ENCODE measurements around the gene EXO5.
"Not testable (repeated sequence)": the region's sequence is repeated elsewhere in the genome, so short reads cannot be mapped to it uniquely, and the experiment has no call there.

EXO5 gene

DNA sequence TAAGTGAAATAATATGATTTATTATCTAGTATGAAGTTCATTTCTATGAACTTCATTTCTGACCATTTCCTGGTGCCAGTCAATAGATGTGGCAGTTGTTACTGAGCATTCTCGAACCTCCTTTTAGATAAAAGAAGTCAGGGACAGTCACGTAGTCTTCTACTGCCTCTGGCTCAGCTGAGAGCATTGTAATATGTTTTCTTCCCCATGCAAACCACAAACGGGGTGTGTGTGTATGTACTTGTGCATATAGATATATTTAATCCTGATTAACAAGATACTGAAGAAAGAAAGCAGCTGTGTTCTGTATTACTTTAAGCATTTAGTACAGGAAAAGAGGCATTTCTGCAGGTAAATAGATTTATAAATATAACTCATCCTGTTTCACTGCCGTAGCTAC is 44.5 kb downstream of the EXO5 start:
- H3K9ac ChIP-seq (ENCODE audit: insufficient read length, low read depth) = no peak overlapping the region
- TF ChIP-seq ZNF274 (IDR thresholded peaks at IDR 0.05; ENCODE audit: low read depth, low read length) = no peak
- TF ChIP-seq SUZ12 (IDR thresholded peaks at IDR 0.05; ENCODE audit: extremely low read depth, insufficient read depth, insufficient read length) = no peak
- TF ChIP-seq YY1 (IDR thresholded peaks at IDR 0.05; ENCODE audit: insufficient read depth, insufficient read length) = no peak
- H3K4me1 ChIP-seq (ENCODE audit: insufficient read depth, insufficient read length) = no peaks in the 10 kb centered on the region
- no peak for DNase-seq (ENCODE audit: low read depth, low spot score)
- peaks cover 4% of the 10 kb centered on the region; the same call in 1 of the 2 replicates for H3K9me3 ChIP-seq (ENCODE audit: insufficient read depth, low read length)
- no peaks in the 10 kb centered on the region for H3K27me3 ChIP-seq (ENCODE audit: insufficient read depth, insufficient read length)
- no peak overlapping the region for H3K4me3 ChIP-seq (ENCODE audit: insufficient read length, low read depth)
- no peaks in the 10 kb centered on the region for H3K36me3 ChIP-seq (ENCODE audit: insufficient read depth, insufficient read length, low read length)

- not testable (repeated sequence) for H3K27me3 ChIP-seq (ENCODE audit: insufficient read depth, insufficient read length); H3K4me1 ChIP-seq (ENCODE audit: insufficient read depth, insufficient read length); H3K36me3 ChIP-seq (ENCODE audit: insufficient read depth, insufficient read length, low read length); DNase-seq (ENCODE audit: low read depth, low spot score); H3K9ac ChIP-seq (ENCODE audit: insufficient read length, low read depth); H3K4me3 ChIP-seq (ENCODE audit: insufficient read length, low read depth)
- H3K9me3 ChIP-seq (ENCODE audit: insufficient read depth, low read length) = peaks cover 21% of the 10 kb centered on the region; the same call in 1 of the 2 replicates
Measured at GRCh38 chr1:40554807-40555206, 46.2 kb downstream of the EXO5 start.

- no peaks in the 10 kb centered on the region for H3K4me1 ChIP-seq (ENCODE audit: insufficient read depth, insufficient read length)
- no peaks in the 10 kb centered on the region for H3K36me3 ChIP-seq (ENCODE audit: insufficient read depth, insufficient read length, low read length)
- no peak overlapping the region for H3K9ac ChIP-seq (ENCODE audit: insufficient read length, low read depth)
- no peaks in the 10 kb centered on the region for H3K27me3 ChIP-seq (ENCODE audit: insufficient read depth, insufficient read length)
- DNase-seq (ENCODE audit: low read depth, low spot score) = no peak
- H3K4me3 ChIP-seq (ENCODE audit: insufficient read length, low read depth) = no peak overlapping the region
- TF ChIP-seq ZNF274 (IDR thresholded peaks at IDR 0.05; ENCODE audit: low read depth, low read length) (no peak), YY1 (IDR thresholded peaks at IDR 0.05; ENCODE audit: insufficient read depth, insufficient read length) (no peak), SUZ12 (IDR thresholded peaks at IDR 0.05; ENCODE audit: extremely low read depth, insufficient read depth, insufficient read length) (no peak)
- H3K9me3 ChIP-seq (ENCODE audit: insufficient read depth, low read length) = peaks cover 22% of the 10 kb centered on the region; the same call in 1 of the 2 replicates
Measured at GRCh38 chr1:40556121-40556520, 47.6 kb downstream of the EXO5 start.

GRCh38 chr1:40558241-40558640 is 49.7 kb downstream of the EXO5 start:
- DNase-seq (ENCODE audit: low read depth, low spot score); H3K9ac ChIP-seq (ENCODE audit: insufficient read length, low read depth): not testable (repeated sequence)

DNA sequence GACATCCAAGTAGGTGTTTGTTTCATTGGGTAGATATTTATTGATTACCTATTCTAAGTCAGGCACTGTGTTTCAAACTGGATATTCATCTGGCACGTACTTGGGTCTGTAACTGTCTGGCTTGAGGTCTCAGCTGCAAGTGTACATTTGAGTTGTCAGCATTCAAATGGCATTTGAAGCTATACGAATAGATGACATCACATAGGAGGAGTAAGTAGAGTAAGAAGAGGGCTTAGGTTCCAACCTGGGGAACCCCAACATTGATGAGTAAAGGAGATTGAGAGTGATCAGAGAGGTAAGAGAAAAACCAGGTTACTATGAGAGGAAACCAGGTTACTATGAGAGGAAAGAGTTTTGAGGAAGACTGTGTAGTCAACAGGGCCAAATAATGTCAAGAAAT is 53.6 kb downstream of the EXO5 start:
- Histone ChIP-seq H3K9ac (ENCODE audit: insufficient read length, low read depth) (no peak overlapping the region), H3K4me3 (ENCODE audit: insufficient read length, low read depth) (no peak overlapping the region), H3K4me1 (ENCODE audit: insufficient read depth, insufficient read length) (no peaks in the 10 kb centered on the region), H3K9me3 (ENCODE audit: insufficient read depth, low read length) (peaks cover 22% of the 10 kb centered on the region; the same call in 1 of the 2 replicates), H3K27me3 (ENCODE audit: insufficient read depth, insufficient read length) (no peaks in the 10 kb centered on the region), H3K36me3 (ENCODE audit: insufficient read depth, insufficient read length, low read length) (no peaks in the 10 kb centered on the region)
- no peak for DNase-seq (ENCODE audit: low read depth, low spot score)
- TF ChIP-seq SUZ12 (IDR thresholded peaks at IDR 0.05; ENCODE audit: extremely low read depth, insufficient read depth, insufficient read length) (no peak), ZNF274 (IDR thresholded peaks at IDR 0.05; ENCODE audit: low read depth, low read length) (no peak), YY1 (IDR thresholded peaks at IDR 0.05; ENCODE audit: insufficient read depth, insufficient read length) (no peak)

More at GRCh38 chr1:40558241-40558640, 49.7 kb downstream of the EXO5 start:
- not testable (repeated sequence) for H3K36me3 ChIP-seq (ENCODE audit: insufficient read depth, insufficient read length, low read length); H3K4me3 ChIP-seq (ENCODE audit: insufficient read length, low read depth); H3K4me1 ChIP-seq (ENCODE audit: insufficient read depth, insufficient read length); H3K27me3 ChIP-seq (ENCODE audit: insufficient read depth, insufficient read length)
- H3K9me3 ChIP-seq (ENCODE audit: insufficient read depth, low read length) = peaks cover 22% of the 10 kb centered on the region; the same call in 1 of the 2 replicates

- Histone ChIP-seq H3K27me3 (ENCODE audit: insufficient read depth, insufficient read length) (no peaks in the 10 kb centered on the region), H3K4me3 (ENCODE audit: insufficient read length, low read depth) (no peak overlapping the region), H3K36me3 (ENCODE audit: insufficient read depth, insufficient read length, low read length) (no peaks in the 10 kb centered on the region), H3K4me1 (ENCODE audit: insufficient read depth, insufficient read length) (no peaks in the 10 kb centered on the region), H3K9me3 (ENCODE audit: insufficient read depth, low read length) (peaks cover 16% of the 10 kb centered on the region; the same call in 1 of the 2 replicates), H3K9ac (ENCODE audit: insufficient read length, low read depth) (no peak overlapping the region)
- TF ChIP-seq YY1 (IDR thresholded peaks at IDR 0.05; ENCODE audit: insufficient read depth, insufficient read length) (no peak), ZNF274 (IDR thresholded peaks at IDR 0.05; ENCODE audit: low read depth, low read length) (no peak), SUZ12 (IDR thresholded peaks at IDR 0.05; ENCODE audit: extremely low read depth, insufficient read depth, insufficient read length) (no peak)
- no peak for DNase-seq (ENCODE audit: low read depth, low spot score)
Measured at GRCh38 chr1:40563266-40563665, 54.7 kb downstream of the EXO5 start.

DNA sequence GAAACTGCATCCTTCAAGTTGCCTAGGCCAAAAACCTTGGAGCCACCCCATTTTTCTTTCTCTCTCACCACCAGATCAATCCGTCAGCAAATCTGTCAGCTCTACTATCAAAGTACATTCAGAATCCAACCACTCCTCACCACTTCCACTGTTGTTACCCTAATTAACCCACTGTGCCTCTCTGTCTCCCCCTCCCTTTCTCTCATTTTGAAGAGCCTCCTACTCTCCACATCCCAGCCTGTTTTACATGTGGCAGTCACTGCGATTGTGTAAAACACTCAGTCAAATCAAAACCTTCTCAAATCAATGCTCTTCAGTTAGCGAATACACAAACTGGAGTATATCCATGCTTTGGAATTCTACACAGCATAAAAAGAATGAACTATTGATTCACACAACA is 55.9 kb downstream of the EXO5 start:
- Histone ChIP-seq H3K27me3 (ENCODE audit: insufficient read depth, insufficient read length) (no peaks in the 10 kb centered on the region), H3K4me1 (ENCODE audit: insufficient read depth, insufficient read length) (no peaks in the 10 kb centered on the region), H3K9me3 (ENCODE audit: insufficient read depth, low read length) (0 out of 2 replicates have a peak, but pooled peaks cover 3% of the 10 kb centered on the region), H3K36me3 (ENCODE audit: insufficient read depth, insufficient read length, low read length) (no peaks in the 10 kb centered on the region), H3K4me3 (ENCODE audit: insufficient read length, low read depth) (no peak overlapping the region), H3K9ac (ENCODE audit: insufficient read length, low read depth) (no peak overlapping the region)
- no peak for DNase-seq (ENCODE audit: low read depth, low spot score)
- no peak for TF ChIP-seq YY1 (IDR thresholded peaks at IDR 0.05; ENCODE audit: insufficient read depth, insufficient read length)

- no peaks in the 10 kb centered on the region for H3K9me3 ChIP-seq (ENCODE audit: insufficient read depth, low read length)
- no peak overlapping the region for H3K4me3 ChIP-seq (ENCODE audit: insufficient read length, low read depth)
- H3K36me3 ChIP-seq (ENCODE audit: insufficient read depth, insufficient read length, low read length) = no peaks in the 10 kb centered on the region
- no peak for TF ChIP-seq ZNF274 (IDR thresholded peaks at IDR 0.05; ENCODE audit: low read depth, low read length)
- TF ChIP-seq SUZ12 (IDR thresholded peaks at IDR 0.05; ENCODE audit: extremely low read depth, insufficient read depth, insufficient read length) = no peak
- no peak for TF ChIP-seq YY1 (IDR thresholded peaks at IDR 0.05; ENCODE audit: insufficient read depth, insufficient read length)
- H3K9ac ChIP-seq (ENCODE audit: insufficient read length, low read depth) = no peak overlapping the region
- no peak for DNase-seq (ENCODE audit: low read depth, low spot score)
- no peaks in the 10 kb centered on the region for H3K4me1 ChIP-seq (ENCODE audit: insufficient read depth, insufficient read length)
- H3K27me3 ChIP-seq (ENCODE audit: insufficient read depth, insufficient read length) = no peaks in the 10 kb centered on the region
Measured at GRCh38 chr1:40564913-40565312, 56.3 kb downstream of the EXO5 start.

Measured in NT2/D1 (cell line).